Esophagus muscularis mucosa (tissue), 3 donors: Measurements from ENCODE around the gene DHRS12.
A peak's percentile ranks its signal among the peaks of the same experiment; 100 is the strongest.

Experiments used
- POLR2A ChIP-seq: fragments of 450-650 bp; IDR thresholded peaks from one replicate; pipeline ENCODE4 v1.6.1; 2017; ENCODE audit warnings: antibody characterized with exemption, moderate library complexity, mild to moderate bottlenecking, low read depth
- TF ChIP-seq, protein P1 (sequence below), 3 experiments: fragments of 200-600 bp in 2 of 3; fragments of 450-650 bp in 1 of 3; sonication (generic) in 2 of 3; IDR thresholded peaks; one replicate each; pipeline ENCODE4 v1.5.1; 2017 to 2019; ENCODE audit warnings: antibody characterized with exemption in 3 of 3, mild to moderate bottlenecking in 2 of 3, moderate library complexity in 1 of 3

- no peak for TF ChIP-seq POLR2A
- TF ChIP-seq, protein P1, sequence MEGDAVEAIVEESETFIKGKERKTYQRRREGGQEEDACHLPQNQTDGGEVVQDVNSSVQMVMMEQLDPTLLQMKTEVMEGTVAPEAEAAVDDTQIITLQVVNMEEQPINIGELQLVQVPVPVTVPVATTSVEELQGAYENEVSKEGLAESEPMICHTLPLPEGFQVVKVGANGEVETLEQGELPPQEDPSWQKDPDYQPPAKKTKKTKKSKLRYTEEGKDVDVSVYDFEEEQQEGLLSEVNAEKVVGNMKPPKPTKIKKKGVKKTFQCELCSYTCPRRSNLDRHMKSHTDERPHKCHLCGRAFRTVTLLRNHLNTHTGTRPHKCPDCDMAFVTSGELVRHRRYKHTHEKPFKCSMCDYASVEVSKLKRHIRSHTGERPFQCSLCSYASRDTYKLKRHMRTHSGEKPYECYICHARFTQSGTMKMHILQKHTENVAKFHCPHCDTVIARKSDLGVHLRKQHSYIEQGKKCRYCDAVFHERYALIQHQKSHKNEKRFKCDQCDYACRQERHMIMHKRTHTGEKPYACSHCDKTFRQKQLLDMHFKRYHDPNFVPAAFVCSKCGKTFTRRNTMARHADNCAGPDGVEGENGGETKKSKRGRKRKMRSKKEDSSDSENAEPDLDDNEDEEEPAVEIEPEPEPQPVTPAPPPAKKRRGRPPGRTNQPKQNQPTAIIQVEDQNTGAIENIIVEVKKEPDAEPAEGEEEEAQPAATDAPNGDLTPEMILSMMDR (IDR thresholded peaks at IDR 0.05): peak; percentile 80 to 88 (median 81)
Observed at GRCh38 chr13:51814825-51815650, 11.1 kb upstream of the DHRS12 start.
